Ramos (cell line): ENCODE measurements around the gene GTSE1.

Experiments
- in situ Hi-C: fragments of 300-500 bp; cut with MboI; formaldehyde crosslinking; loops from one replicate; pipeline ENCODE4 v1.14.3; 2022; ENCODE audit warnings: low sequenced_read_pairs; ENCODE audit not compliant: unreplicated experiment

The GTSE1 gene

DNA sequence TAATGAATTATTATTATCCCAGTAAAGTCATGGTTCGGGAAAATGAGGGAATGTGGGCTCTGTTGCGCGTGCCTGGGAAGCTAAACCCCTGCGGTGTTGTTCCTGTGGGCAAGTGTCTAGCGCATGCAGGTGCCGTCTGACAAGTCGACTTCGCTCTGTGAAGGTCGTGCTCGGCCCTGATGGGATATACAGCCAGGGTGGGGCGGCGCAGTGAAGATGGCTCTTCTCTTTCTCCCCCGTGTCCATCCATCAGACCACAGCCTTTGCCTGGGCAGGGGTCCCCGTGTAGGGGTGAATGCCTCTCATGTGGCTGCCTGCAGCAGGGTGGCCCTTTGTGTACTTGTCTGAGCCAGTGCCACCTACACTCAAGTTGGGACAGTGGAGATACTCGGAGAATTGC is 26.0 kb downstream of the GTSE1 start:
- in situ Hi-C loops: no loop called here

DNA sequence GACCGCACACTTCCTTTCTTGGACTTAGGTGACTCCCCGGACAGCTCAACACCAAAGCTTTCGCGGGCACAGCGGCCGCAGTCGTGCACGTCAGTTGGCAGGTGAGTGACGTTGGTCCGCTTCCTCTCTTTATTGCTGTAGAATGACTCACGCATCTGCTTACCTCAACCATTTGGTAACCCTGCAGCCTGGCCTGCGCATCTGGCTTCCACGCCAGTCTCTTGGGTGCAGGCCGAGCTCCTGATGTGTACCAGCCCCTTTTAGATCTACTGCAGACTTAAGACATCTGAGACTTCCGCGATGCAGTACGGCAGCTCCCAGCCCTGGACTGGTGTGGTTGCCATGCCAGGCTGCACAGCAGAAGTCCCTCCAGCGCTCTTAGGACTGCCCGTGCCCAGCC is 26.5 kb downstream of the GTSE1 start:
- in situ Hi-C loops: no loop called here

DNA sequence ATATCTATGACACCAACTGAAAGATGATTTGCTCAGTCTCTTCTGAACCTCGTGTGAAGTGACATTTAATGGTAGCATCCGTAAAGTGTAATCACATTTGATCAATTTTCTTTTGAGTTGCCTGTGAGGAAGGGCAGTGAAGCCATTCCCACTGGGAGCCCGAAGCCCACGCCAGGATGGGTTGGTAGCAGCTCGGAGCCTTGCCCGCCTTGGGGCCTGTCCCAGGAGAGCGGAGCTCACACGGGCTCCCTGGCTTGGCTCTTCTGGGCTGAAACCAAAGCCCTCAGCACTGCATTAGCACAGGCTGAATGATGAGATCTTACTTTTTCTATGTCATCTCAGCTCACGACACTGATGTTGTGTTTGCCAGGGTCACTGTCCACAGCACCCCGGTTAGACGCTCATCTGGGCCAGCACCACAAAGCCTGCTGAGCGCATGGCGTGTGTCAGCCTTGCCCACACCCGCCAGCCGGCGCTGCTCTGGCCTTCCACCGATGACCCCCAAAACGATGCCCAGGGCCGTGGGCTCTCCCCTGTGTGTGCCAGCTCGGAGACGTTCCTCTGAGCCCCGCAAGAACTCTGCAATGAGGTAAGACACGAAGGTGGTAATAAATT is 29.5 kb downstream of the GTSE1 start:
- in situ Hi-C loops: no loop called here

DNA sequence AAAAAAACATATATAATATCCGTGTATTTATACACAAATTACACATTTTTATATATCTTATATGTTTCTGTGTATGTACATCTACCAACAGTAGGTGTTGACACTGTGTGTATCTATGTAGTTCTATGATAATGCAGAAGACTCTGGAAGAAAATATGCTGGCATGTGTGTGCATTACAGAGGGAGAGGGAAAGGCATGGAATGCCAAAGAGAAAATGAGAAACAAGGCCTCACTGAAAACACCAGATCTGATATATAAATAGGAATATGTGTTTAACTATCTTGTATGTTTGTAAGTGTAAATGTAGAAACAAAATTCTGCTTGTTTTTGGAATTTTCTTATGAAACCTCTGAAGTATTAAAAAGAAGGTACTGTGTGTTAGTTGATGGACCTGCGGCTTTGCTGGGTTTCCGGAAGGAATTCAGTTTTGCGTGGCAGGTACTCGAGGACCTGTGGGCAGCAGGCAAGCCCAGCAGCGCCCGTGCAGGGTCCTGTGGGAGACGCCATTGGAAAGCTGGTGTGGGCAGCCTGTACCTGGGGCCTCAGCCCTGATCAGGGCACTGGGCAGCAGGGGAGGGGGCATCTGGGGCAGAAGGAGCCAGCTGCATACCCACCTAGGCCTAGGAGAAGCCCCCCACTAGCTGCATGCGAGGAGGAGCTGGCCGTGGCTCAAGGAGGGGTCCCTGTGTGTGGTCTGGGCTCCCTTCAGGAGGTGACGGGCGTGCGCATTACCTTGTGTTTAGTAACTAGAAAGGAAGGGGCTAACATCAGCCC is 31.2 kb downstream of the GTSE1 start:
- in situ Hi-C loops: no loop called here

DNA sequence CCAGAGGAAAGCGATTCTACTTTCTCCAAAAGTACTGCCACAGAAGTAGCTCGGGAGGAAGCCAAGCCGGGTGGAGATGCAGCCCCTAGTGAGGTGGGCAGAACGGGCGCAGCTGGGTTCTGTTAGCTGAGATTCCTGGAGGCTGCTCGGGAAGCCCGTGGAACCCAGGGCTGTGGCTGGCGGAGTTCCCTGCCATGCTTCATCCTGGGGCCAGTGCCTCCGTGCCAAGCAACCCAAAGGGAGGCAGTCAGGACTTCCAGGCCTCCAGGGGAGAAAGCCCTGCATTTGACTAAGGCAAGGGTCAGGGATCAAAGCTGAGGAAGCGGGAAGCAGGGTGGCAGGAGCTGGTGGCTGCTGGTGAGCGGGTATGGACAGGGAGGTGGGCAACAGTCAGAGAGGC is 32.1 kb downstream of the GTSE1 start:
- in situ Hi-C loops: no loop called here

DNA sequence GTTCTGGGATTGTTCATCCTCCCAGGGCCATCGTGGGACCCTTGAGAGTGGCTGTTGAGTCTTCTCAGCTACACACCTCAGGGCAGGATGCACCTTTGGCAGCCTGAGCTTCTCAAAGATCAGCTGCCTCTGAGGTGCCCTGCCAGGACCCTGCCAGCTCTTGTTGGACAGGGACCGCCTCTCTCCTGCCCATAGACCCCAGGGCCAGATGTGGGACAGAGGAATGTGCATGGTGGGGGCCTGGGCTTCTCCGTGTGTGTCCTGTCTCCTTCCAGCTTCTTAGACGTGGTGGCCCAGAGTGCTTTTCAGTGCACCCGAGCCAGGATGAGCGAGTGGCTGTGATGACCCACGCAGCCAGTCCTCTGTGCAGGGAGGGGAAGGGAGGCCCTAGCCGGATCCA is 32.9 kb downstream of the GTSE1 start:
- in situ Hi-C loops: no loop called here

DNA sequence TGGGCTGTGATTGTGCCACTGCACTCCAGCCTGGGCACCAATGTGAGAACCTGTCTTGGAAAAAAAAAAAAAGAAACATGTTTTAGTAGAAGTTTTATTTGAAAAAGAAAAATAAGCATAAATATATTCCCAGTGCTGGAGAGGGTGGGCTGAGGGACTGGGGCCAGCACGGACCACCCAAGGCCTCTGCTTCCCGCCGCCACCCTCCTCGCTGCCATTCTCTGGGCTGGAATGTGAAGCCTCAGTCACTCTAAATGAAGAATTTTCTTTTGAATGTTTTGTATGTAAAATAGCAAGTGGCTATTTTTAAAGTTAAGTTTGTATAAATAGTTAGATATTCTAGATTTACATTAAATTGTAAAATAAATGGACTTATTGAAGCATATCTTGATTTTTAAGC is 33.8 kb downstream of the GTSE1 start:
- in situ Hi-C loops: no loop called here

DNA sequence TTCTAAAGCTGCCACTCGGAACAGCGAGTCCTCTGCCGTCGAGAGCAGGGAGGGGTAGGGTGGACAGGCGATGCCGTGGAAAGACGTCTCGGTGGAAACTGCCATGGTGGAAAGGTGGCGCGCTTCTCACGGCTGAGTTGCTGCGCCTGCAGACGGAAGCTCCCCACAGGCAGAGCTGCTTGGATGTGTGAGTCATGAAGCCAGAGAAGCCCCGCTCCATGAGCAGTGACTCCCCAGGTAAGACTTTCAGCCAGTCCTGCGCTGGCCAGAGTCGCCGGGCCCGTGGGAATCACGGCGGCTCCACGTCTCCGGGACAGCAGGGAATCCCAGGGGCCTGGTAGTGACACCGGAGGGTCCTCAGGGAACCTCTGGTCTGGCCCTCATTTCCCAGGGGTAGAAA is 34.8 kb downstream of the GTSE1 start:
- in situ Hi-C loops: no loop called here

DNA sequence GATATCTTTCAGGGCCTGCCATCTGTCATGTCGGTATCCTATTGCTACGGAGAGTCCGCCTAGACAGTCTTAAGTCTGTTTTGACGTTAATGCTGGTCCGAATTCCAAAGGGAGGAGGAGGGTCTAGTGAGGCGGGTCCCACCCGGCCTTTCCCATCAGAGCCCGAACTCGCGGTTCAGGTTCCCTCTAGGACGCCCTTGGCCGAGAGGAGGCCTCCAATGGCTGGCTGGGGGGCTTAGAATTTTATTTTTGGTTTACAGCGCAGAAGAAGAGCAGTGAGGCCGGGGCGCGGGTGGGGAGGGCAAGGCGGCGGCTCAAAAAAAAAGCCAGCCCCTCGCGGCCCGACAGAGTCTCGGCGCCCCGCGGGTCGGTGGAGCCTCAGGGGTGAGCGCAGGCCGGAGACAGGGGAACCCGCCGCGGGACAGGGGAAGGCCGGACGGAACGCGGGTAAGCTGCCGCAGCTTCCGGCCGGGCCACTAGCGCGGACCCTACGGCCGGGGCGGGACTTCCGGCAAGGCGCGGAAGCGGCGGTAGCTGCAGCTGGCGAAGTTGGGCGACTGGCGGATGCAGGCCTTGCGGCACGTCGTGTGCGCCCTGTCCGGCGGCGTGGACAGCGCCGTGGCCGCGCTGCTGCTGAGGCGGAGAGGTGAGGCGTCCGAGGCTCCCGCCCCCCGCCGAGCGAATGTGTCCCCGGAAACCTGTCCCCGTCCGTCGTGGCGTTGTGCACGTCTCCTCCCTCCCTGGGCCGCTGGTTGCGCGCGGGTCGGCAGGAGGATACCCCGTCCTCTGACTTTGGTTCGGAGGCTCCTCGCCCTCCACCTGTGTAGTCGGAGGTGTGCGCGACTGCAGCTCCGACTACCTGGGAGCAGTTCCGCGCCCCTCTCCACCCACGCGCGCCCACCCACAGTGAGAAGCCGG is 38.8 kb downstream of the GTSE1 start, which contains the start of gene TRMU:
TSS of gene TRMU (plus strand) at position 514 of the 918 bp plus-strand sequence. CDS start at position 565, 51 bp downstream.
- in situ Hi-C loops: no loop called here

DNA sequence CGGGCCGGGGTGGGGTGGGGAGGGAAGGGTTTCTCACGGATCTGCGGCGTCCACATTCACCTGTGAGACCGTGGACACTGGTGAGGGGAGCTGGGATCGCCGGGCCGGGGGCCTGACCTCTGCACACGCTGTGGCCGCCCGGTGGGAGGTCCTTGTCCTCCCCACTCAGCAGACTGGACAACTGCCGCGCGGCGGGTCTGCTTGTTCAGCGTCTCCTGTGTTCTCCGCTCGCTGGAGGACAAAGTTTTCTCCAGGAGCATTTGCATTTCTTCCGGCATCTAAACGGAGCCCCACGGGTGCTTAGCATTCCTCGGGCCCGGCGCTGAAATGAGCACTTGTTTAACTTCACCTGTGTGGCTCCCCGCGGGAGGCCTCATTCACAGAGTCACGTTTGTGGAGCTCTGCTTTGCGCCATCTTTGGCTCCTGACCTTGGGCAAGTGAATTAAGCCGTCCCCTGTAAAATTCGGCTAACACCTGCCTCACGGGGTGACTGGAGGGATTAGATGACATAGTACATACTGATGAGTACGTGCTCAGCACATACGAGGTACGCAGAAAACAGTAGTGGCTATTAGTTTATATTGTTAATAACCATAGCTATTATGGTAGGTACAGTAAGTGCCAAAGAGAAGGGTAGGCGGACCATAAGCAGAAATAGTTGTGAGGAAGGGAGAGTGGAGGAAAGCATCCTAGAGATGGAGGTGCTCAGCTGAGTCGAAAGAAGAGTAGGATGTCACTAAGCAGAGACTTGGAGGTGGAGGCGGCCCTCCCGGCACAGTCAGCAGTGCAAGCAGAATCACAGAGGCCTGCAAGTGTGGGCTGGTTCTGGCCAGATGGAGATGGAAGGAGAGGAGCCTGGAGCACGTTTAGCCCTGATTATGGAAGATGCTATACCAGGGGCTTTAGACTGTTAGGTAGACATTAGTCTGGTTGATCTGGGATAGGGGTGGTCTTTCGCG is 39.7 kb downstream of the GTSE1 start:
- in situ Hi-C loops: no loop called here

DNA sequence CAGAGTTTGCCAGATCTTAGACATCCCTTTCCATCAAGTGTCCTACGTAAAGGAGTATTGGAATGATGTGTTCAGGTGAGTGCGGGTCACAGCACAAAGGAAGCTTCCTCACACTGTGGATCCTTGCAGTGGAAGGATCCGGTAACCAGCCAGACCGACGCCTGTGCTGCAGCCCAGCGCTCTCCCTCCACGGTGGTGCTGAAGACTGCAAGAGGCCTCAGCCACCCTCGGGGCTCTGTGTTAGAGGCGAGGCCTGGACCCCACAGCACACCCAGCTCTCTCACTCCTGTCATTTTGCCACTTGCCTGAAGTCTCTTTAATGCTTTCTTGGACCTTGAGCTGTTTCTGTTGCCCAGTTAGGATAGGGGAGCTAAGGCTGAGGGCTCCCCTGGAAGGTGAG is 41.2 kb downstream of the GTSE1 start:
- in situ Hi-C loops: no loop called here

DNA sequence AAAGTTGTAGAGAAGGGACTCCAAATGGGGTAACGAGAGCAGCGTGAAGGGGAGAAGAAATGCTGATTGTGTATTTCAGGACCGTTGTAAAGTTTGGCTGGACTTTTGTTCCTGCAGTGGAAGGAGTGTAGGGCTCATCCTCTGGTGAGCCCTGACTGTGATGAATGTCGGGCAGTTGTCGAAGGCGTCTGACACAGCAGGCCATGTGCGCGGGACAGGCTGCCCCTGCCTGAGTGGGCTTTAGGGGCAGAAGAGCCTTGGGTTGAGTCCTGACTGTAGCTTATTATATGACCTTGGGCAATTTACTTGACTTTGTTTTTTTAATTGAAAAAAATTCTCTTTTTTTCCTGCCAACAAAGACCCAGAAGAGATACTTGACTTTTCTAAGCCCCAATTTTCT is 42.0 kb downstream of the GTSE1 start:
- in situ Hi-C loops: no loop called here

DNA sequence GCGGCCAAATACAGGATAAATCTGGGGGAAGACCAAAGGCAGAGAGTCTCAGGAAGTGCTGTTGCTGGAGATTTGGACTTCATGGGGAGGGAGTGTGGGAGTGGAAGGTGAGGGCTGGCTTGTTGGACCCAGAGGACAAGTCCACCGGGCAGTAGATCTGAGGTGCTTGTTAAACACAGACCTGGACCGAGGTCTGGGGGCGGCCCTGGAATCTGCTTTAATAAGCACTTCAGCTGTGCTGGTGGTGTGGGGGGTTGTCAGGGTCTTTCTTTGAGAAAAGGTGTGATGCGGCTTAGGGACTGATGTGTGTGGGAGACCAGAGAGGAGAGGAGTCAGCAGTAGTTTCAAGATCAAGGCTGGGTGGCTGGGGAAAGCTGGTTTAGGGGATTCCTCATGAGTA is 43.3 kb downstream of the GTSE1 start:
- in situ Hi-C loops: no loop called here

DNA sequence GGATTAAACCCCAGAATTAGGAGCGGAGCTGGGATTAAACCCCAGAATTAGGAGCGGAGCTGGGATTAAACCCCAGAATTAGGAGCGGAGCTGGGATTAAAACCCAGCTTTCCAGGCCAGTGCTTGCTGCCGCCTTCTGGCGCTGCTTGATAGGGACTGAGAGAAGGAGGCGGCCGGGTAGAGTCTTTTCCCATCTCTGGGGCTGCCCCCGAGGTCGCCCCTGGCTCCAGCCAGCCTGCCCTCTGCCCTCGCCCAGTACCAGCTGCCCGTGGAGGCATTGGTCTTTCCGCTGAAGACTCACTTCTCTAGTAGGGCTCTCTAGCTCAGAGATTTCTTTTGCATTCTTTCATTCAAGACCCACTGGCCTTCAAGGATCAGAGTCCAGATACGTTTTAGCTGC is 44.0 kb downstream of the GTSE1 start:
- in situ Hi-C loops: no loop called here

DNA sequence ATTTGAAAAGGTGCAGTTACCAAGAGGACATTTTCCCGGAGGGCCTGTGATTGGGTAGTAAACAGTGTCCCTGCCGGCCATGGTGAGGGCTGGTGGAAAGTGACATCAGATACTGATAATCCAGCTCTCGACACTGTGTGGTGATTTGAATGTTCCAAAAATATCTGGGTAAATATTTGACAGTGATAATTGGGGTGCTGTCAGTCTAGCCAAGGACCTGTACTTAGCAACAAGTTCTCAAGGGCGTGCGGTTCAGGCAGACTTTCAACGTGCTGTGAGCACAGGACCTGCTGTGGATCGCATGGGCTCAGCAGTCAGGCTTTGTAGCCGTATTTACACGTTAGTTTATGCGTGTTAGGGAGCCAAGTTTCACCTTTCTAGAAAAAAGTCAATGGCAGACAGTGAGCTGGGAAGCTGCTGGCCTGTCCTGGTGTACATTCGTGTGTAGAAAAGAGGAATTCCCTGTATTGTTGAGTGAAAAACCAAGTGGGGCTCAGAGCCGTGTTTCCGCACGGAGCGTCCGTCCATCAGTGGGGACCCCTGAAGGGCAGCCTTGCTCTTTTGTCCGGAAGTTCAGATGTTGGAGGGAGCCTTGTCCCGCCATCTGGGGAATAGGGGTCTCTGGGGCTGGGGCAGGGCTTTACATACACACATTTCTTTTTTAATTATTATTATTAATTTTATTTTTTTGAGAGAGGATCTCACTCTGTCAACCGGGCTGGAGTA is 50.2 kb downstream of the GTSE1 start:
- in situ Hi-C loops: no loop called here

DNA sequence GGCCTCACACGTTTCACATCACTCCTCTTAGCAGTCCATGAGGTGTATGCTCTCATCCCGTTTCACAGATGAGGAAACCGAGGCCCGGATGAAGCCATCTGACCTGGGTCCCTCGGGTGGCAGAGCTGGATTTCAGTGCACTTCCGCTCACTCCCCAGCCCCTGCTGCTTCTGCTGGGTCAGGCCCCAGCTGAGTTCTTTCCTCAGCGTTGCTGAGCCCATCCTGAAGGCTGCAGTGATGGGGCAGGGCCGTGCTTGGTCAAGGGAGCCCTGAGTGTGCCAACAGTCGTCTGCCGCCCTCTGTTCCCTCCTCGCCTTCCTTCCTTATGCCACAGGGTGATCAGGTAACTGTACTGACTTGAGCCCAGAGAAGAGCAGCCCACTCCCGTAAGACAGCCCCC is 51.0 kb downstream of the GTSE1 start:
- in situ Hi-C loops: no loop called here

DNA sequence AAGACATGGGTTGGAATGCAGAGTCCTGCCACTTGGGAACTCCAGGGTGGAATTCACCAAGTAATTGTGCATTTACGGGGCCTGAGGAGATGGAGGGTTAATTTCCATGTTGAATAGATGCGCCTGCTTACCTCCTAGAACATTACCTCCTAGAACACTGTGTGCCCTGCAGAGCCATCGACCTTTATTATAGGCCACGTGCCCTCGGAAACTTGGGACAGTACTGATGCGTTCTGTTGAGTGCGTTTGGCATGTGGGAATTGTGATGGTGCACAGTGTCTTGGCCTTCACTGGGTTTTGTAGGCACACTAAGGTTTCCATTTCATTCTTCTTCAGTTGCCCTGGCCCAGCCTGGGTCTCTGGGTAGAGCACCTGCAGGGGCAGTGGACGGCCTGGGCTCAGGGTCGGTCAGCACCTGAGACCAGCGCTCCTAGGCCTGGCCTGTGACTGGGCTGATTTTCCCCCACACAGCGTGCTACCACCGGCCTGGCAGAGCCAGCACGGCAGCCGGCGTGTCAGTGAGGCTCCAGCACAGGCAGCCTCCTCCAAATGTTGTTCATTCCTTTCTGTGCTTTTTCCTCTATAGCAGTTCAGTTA is 51.5 kb downstream of the GTSE1 start:
- in situ Hi-C loops: no loop called here

DNA sequence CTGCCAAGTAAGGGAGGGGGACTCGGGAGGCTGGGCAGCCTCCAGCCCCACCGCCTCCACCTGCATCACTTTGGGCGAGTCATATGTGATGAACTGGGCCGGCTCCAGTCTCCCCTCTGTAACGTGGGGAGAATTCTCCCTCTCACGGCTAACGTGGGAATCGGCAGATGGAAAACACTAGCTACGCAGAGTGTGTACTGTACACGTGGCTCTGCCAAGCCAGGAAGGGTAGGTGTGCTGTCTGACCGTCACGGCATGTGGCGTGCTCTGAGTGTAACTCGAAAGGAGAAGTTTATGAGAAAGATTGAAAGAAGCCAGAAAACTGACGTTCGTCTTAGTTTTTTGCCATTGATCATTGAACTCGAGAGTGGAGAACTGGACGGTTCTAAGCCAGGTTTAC is 52.6 kb downstream of the GTSE1 start:
- in situ Hi-C loops: no loop called here

DNA sequence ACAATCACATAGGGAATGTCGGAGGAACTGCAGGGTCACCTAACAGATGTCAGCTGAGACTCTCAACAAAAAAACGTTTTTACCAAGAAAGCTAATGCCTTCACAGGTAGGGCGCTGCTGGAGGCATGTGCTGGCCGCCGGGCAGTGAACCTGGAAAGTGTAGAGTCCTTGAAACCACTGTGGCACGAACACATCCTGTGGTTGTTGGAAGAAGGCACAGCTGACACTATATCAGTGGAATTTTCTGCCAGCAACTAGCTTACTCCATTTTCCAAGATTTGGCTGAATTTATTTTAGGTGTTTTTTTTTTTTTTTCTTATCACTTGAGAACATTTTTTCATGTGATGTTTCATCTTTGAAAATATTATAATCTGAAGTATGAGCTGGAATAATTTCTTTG is 53.0 kb downstream of the GTSE1 start:
- in situ Hi-C loops: no loop called here
